Suppressor macrophage treated with lipopolysaccharide for 4 hours (primary cell): Measurements from ENCODE around the gene ZBP1.

ENCODE experiments used
- DNase-seq: peaks from one replicate; pipeline ENCODE4 v3.0.0-alpha.2; 2020

The ZBP1 gene

DNA sequence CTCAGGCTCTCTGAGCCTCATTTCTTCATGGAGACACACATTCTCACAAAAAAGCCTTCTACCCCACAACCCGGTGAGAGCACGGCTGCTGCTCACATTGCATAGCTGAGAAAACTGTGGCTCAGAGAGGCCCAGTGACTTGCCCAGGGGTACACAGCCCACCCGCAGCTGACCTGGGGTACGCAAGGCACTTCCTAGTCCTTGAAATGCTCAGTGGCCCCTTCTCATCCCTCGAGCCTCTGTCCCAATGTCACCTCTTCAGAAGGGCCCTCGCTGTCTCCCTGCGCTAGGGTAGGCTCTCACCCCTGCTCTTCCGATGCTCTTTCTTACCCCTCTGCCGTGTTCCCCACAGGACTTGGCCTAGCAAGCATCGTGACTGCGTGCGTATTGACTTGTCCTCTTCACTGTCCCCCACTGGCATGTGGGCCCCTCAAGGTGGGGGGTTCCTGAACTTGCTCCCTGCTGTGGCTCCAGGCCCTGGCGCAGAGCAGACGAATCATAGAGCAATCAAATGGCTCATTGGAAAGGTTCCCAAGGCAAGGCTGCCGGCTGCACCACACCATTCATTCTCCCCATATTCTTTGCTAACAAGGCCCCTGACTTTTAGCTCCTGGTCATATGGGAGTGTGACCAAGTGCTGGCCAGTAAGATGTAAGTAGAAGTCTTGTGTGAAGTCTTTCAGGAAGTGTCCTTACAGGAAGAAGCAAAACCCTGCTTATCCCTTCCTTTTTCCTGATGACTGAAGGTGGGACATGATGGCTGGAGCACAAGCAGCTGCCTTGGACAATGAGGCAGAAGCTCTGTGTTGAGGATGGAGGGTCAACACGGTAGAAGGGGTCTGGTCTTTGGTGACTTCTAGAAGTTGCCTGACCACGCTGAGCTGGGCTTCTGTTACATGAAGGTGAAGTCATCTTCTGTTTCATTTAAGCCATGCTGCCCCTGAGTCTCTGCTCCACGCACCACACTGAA, 36.7 kb downstream of the ZBP1 start:
- no peak for DNase-seq

DNA sequence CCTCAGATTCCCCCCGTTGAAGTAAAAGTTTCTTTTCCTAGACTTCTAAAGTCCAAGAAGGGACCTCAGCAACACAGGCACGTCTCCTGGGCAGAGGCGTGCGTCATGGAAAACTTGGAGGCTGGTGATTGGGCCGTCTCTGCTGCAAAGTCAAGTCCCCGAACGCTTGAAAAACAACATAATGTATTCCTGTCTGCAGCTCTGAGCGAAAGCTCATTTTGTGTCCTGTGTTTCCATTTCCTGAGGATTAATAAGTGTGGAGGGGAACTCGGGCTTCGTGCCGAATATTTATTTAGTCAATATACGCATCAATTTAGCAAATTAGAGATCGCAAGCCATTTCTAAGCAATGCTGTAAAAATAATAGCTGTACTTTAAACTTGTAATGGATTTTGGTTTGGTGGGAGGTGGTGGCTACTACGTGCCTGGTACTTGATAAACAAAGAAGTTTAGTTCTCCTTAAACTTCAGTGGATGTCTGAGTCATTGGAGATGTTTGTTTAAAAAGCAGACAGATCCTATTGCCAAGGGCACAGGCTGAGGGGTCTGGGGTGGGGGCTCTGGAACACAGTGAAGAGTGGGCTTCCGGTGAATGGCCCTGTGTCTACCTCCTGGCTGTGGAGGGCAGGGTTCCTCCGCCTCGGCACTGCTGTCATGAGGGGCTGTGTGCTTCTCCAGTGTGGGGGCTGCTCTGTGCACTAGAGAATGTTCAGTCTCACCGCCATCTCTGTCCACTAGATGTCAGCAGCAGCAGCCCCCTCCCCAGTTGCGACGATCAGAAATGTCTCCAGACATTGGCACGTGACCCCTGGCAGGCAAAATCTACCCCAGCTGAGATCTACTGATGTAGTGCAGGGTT, 37.6 kb downstream of the ZBP1 start:
- DNase-seq, result no peak

DNA sequence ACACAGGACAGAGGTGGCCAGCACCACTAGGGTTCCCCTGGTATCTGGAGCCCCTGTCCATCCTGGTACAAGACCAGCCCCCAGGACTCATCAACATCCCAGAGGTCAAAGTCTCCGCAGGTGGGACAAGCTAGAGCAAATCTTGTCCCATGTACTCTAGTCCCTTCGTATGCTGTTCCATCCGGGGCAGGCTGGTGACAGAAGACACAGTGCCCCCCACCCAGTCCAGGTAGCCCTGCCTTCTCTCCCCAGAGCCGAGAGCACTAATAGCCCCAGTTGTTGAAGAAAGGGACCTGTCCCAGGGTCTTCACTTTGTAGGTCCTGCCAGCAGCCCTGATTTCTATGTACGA, 38.2 kb downstream of the ZBP1 start:
- no peak for DNase-seq

GRCh38 chr20:57581202-57582028, 38.8 kb downstream of the ZBP1 start:
- peak; percentile 78 for DNase-seq

GRCh38 chr20:57580478-57581201, 39.6 kb downstream of the ZBP1 start:
- DNase-seq, result no peak

- no peak for DNase-seq
These were observed 40.3 kb downstream of the ZBP1 start for GRCh38 chr20:57579898-57580447.

- DNase-seq, result no peak
These were observed 40.8 kb downstream of the ZBP1 start for GRCh38 chr20:57579331-57579897.

- DNase-seq, result no peak
These were observed 41.6 kb downstream of the ZBP1 start for GRCh38 chr20:57578476-57579165.

DNA sequence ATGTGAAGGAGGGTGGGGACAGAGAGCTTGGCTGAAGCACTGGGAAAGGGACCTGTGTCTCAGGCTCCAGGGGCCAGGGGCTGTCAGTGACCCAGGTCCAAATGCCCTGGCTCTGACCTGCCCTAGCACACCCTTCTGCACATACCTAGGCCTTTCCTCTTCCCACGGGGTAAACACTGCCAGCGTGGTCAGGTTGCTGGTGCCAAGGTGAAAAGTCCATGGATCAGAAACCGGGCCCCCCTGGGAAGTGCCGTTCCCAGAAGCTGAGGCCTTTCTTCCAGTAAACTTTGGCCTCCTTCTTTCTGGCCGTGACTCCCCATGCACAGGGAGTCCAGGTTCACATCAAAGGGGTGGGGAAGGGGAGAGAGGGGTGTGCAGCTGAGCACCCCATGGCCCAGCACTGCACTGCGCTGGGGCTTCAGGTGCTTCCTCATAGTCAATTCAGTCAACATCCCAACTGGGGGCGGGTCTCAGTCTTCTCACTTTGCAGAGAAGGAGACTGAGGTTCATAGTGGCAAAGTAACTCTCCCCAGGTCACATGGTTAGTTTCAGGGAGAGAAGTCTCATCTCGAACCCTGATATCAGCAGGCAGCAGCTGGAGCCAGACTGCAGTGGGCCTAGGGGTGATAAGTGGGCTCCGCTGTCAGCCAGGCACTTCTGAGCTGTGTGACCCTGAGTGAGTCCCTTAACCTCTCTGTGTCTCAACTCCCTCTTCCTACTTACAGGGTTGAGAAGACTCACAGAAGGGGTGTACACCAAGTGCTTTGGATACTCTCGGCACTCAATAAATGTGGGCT, 42.3 kb downstream of the ZBP1 start:
- DNase-seq, result no peak

- DNase-seq, result no peak
These were observed 43.3 kb downstream of the ZBP1 start for GRCh38 chr20:57576617-57577550.

DNA sequence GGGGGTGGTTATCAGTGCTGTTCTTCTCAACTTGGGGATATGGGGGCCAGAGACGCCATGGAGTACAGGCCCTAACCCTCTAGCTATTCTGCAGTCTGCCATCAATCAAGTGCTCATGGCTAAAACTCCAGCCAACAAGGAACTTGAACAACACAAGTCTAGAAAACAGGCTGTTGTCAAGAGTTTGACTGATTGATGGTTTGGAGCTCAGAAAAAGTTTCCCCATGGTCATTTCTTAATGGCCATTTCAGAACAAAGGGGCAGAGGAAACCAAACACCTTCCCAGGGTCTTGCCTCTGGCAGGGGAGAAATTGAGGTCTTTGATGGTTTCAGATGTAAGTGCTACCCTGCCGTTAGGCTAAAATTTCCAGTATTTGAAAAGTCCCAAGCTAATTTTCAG, 44.2 kb downstream of the ZBP1 start:
- no peak for DNase-seq

DNA sequence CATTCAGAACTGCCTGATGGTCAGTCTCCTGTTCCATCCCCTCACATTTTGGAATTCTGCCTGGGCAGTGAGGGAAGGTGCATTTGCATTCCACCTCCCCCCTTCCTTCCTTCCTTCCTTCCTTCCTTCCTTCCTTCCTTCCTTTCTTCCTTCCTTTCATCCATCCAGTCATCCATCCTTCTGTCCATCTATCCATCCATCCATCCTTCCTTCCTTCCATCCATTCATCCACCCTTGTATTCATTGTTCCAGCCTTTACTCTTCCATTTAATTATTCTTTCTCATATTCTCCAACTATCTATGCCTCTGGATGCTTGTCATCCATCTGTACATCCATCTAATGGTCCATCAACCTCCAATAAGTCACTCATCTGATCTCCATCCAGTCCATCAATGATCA, 45.3 kb downstream of the ZBP1 start:
- DNase-seq, result no peak

GRCh38 chr20:57573894-57574293, 46.3 kb downstream of the ZBP1 start:
- DNase-seq, result no peak

DNA sequence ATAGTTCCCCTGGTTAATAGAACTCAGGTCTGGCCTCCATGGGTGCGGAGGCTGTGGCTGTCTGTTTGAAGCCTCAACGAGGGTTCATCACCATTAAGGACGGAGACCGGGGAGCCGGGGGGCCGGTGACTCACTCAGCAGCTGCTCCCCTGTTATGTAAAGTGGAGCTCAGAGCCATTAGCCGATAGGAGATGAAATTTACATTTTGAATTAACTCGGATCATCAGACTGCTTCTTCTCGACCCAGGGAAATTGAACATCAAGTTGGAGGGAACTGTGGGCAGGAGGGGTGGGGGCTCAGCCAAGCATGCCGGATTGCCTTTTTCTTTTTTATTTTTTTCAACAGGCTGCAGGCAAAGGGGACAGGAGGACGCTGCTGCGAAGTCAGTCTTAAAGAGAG, 47.0 kb downstream of the ZBP1 start:
- DNase-seq, result no peak

- DNase-seq, result no peak
These were observed 48.3 kb downstream of the ZBP1 start for GRCh38 chr20:57571782-57572416.

- DNase-seq, result no peak
These were observed 49.3 kb downstream of the ZBP1 start for GRCh38 chr20:57570920-57571319.

- no peak for DNase-seq
These were observed 49.9 kb downstream of the ZBP1 start for GRCh38 chr20:57570145-57570850.

DNA sequence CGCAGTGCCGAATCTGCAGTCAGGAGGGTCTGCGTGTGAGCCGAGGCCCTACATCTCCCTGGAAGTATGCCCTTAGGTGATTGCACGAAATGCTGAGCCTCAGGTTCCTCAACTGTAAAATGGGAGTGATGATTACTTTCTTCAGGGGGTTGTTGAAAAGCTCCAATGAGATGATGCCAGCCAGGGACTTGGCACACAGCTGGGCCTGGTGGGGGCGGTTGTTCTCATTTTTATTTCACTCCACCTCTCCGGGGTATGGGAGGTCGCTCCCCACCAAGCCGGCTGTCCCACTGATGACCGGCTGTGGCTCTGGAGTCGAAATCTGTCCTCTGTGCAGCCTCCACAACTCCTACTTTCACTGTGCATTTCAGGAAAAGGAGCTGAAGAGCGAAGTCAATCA, 51.3 kb downstream of the ZBP1 start:
- DNase-seq, result no peak
